H9 (cell line): ENCODE results near the gene GNAO1. TPM values are rescaled to one million over a fixed set of nuclear protein-coding genes. Genes with fewer than 3 reads are reported as not detected.
A peak's percentile ranks its signal among the peaks of the same experiment; 100 is the strongest.

Source experiments
- DNase-seq: peaks from one replicate; pipeline ENCODE4 v3.0.0-alpha.2; 2017
- H2AFZ ChIP-seq: one replicate; pipeline ENCODE4 v1.6.1; 2013; ENCODE audit warnings: mild to moderate bottlenecking, low read length, control low read depth, moderate library complexity
- H2AK5ac ChIP-seq: 2 replicates; pipeline ENCODE4 v1.6.1; 2013; ENCODE audit warnings: low read length, control low read depth, mixed read lengths; ENCODE audit not compliant: insufficient read length
- H2BK120ac ChIP-seq: one replicate; pipeline ENCODE4 v1.6.1; 2013; ENCODE audit warnings: low read depth, mild to moderate bottlenecking, low read length, control low read depth, inconsistent platforms; ENCODE audit not compliant: poor library complexity, severe bottlenecking
- H2BK12ac ChIP-seq: 2 replicates; pipeline ENCODE4 v1.6.1; 2013; ENCODE audit warnings: low read length, control low read depth, mixed read lengths, low read depth; ENCODE audit not compliant: insufficient read length
- H2BK15ac ChIP-seq: 2 replicates; pipeline ENCODE4 v1.6.1; 2013; ENCODE audit warnings: low read depth, low read length, control low read depth
- H2BK20ac ChIP-seq: one replicate; pipeline ENCODE4 v1.6.1; 2013; ENCODE audit warnings: low read depth, mild to moderate bottlenecking, low read length, control low read depth, inconsistent platforms; ENCODE audit not compliant: poor library complexity, severe bottlenecking
- H2BK5ac ChIP-seq: 2 replicates; pipeline ENCODE4 v1.6.1; 2013; ENCODE audit warnings: low read length, control low read depth, mixed read lengths; ENCODE audit not compliant: insufficient read length
- H3K14ac ChIP-seq: 2 replicates; pipeline ENCODE4 v1.6.1; 2013; ENCODE audit warnings: low read length, control low read depth; ENCODE audit not compliant: insufficient read depth
- H3K18ac ChIP-seq: 2 replicates; pipeline ENCODE4 v1.6.1; 2013; ENCODE audit warnings: low read depth, mild to moderate bottlenecking, mixed read lengths, low read length, control low read depth; ENCODE audit not compliant: insufficient read length
- H3K23ac ChIP-seq: 2 replicates; pipeline ENCODE4 v1.6.1; 2013; ENCODE audit warnings: low read length, control low read depth, mixed read lengths, low read depth; ENCODE audit not compliant: insufficient read length
- H3K23me2 ChIP-seq: 2 replicates; pipeline ENCODE4 v1.6.1; 2013; ENCODE audit warnings: low read depth, mild to moderate bottlenecking, mixed read lengths, low read length, control low read depth; ENCODE audit not compliant: insufficient read length, poor library complexity, severe bottlenecking
- H3K27ac ChIP-seq: 2 replicates; pipeline ENCODE4 v1.5.1; 2013; ENCODE audit warnings: low read length, control low read depth, mixed read lengths, low read depth; ENCODE audit not compliant: insufficient read length
- H3K27me3 ChIP-seq: 2 replicates; pipeline ENCODE4 v1.6.1; 2013; ENCODE audit warnings: low read length, control low read depth, inconsistent platforms; ENCODE audit not compliant: insufficient read depth
- H3K4ac ChIP-seq: 2 replicates; pipeline ENCODE4 v1.6.1; 2013; ENCODE audit warnings: low read depth, mild to moderate bottlenecking, control low read depth, inconsistent platforms, low read length, moderate library complexity
- H3K4me1 ChIP-seq: 2 replicates; pipeline ENCODE4 v1.6.1; 2013; ENCODE audit warnings: low read length, control low read depth, inconsistent platforms; ENCODE audit not compliant: insufficient read depth
- H3K4me2 ChIP-seq: 2 replicates; pipeline ENCODE4 v1.6.1; 2013; ENCODE audit warnings: low read length, control low read depth, mixed read lengths; ENCODE audit not compliant: insufficient read length, insufficient read depth
- H3K56ac ChIP-seq: 2 replicates; pipeline ENCODE4 v1.6.1; 2013; ENCODE audit warnings: low read depth, mild to moderate bottlenecking, mixed read lengths, low read length, control low read depth; ENCODE audit not compliant: insufficient read length
- H3K79me1 ChIP-seq: 2 replicates; pipeline ENCODE4 v1.6.1; 2013; ENCODE audit warnings: low read depth, mild to moderate bottlenecking, moderate library complexity, low read length, control low read depth, inconsistent platforms; ENCODE audit not compliant: insufficient read depth, poor library complexity, severe bottlenecking
- H3K79me2 ChIP-seq: 2 replicates; pipeline ENCODE4 v1.6.1; 2013; ENCODE audit warnings: low read length, control low read depth, inconsistent platforms; ENCODE audit not compliant: insufficient read depth
- H3K9ac ChIP-seq: 2 replicates; pipeline ENCODE4 v1.6.1; 2013; ENCODE audit warnings: low read length, control low read depth, mixed read lengths; ENCODE audit not compliant: insufficient read length; ENCODE audit errors: extremely low read depth
- H3K9me3 ChIP-seq: one replicate; pipeline ENCODE4 v1.6.1; 2013; ENCODE audit warnings: low read depth, low read length, inconsistent platforms; ENCODE audit not compliant: control insufficient read depth
- H3T11ph ChIP-seq: one replicate; pipeline ENCODE4 v1.6.1; 2013; ENCODE audit warnings: mild to moderate bottlenecking, low read length, control low read depth, inconsistent platforms
- H4K20me1 ChIP-seq: one replicate; pipeline ENCODE4 v1.6.1; 2013; ENCODE audit not compliant: control insufficient read depth, insufficient read length, insufficient read depth
- H4K5ac ChIP-seq: 2 replicates; pipeline ENCODE4 v1.6.1; 2013; ENCODE audit warnings: low read depth, mild to moderate bottlenecking, mixed read lengths, low read length, control low read depth; ENCODE audit not compliant: insufficient read length
- H4K8ac ChIP-seq: replicated peaks from 2 replicates; pipeline ENCODE4 v1.6.1; 2013; ENCODE audit warnings: low read length, control low read depth, mixed read lengths, low read depth; ENCODE audit not compliant: insufficient read length
- H4K91ac ChIP-seq: 2 replicates; pipeline ENCODE4 v1.6.1; 2013; ENCODE audit warnings: low read depth, mild to moderate bottlenecking, moderate library complexity, mixed read lengths, low read length, control low read depth; ENCODE audit not compliant: insufficient read length
- H3K27ac Mint-ChIP-seq, 3 experiments: 2 replicates in 2 of 3; 3 replicates in 1 of 3; pipeline ENCODE4 v1.8.0; 2020 to 2021; ENCODE audit warnings: mixed read lengths in 3 of 3, mild to moderate bottlenecking in 1 of 3, moderate library complexity in 1 of 3
- H3K27me3 Mint-ChIP-seq: 2 replicates; pipeline ENCODE4 v1.8.0; 2021; ENCODE audit warnings: low read depth, mild to moderate bottlenecking, moderate library complexity, mixed read lengths
- H3K36me3 Mint-ChIP-seq, 3 experiments: 2 replicates in 2 of 3; 3 replicates in 1 of 3; pipeline ENCODE4 v1.8.0; 2020 to 2021; ENCODE audit warnings: low read depth in 3 of 3, mixed read lengths in 3 of 3; ENCODE audit not compliant: insufficient read depth in 1 of 3
- H3K4me1 Mint-ChIP-seq, 2 experiments: 2 replicates each; pipeline ENCODE4 v1.8.0; 2020; ENCODE audit warnings: mixed read lengths in 2 of 2
- H3K4me3 Mint-ChIP-seq, 2 experiments: 2 replicates in 1 of 2; 3 replicates in 1 of 2; pipeline ENCODE4 v1.8.0; 2020 to 2021; ENCODE audit warnings: mild to moderate bottlenecking in 2 of 2, mixed read lengths in 2 of 2, moderate library complexity in 1 of 2
- H3K9me3 Mint-ChIP-seq, 2 experiments: 2 replicates in 1 of 2; 3 replicates in 1 of 2; pipeline ENCODE4 v1.8.0; 2020; ENCODE audit warnings: mild to moderate bottlenecking in 2 of 2, mixed read lengths in 2 of 2, moderate library complexity in 1 of 2
- CTCF ChIP-seq: fragments of 200-600 bp; sonication (generic); conservative IDR thresholded peaks from 3 replicates; pipeline ENCODE4 v1.8.0; 2021; ENCODE audit warnings: antibody characterized with exemption, mild to moderate bottlenecking
- WGBS: extraction: QIAGEN DNeasy Blood & Tissue Kit; methylation state at CpG from one replicate; pipeline ENCODE4 v1.1.7; 2013; ENCODE audit warnings: missing lambda C conversion rate, low lambda C conversion rate, mixed read lengths; ENCODE audit not compliant: insufficient read length; ENCODE audit errors: extremely low coverage; 5-methylcytosine and 5-hydroxymethylcytosine counted together
- total RNA-seq: library from RNA; stranded (reverse); gene quantifications from 2 replicates; pipeline ENCODE4 v1.2.1, GENCODE V29; 2021

GNAO1 gene
- total RNA-seq, 1 experiment from 2014 or later: 16.9 TPM

DNA sequence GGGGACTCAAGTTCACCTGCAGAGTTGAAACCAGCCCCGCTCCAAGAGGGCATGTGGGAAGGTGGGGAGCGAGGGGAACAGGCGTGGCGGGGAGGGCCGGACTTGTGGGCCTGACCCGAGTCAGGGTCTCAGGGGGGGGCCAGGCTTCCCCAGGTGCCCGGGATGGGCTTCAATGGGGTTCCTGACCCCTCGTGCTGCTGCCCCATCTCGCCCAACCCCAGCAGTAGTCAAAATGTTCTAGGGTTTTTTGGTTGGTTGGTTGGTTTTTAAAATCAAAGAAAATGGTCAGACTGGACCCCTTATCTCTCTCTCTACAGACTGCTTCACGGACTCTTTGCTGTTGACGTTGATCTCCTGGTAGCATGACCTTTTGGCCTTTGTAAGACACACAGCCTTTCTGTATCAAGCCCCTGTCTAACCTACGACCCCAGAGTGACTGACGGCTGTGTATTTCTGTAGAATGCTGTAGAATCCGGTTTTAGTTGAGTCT, 164.5 kb downstream of the GNAO1 start:
- no peaks in the 10 kb centered on the region for H3K9me3 ChIP-seq
- peaks cover 26 to 41% of the 10 kb centered on the region in 2 experiments for H3K4me1 Mint-ChIP-seq
- no peak overlapping the region for H2BK120ac ChIP-seq
- WGBS: no CpG with 5 or more reads among the region's 14 CpGs
- H2BK5ac ChIP-seq: no peak overlapping the region
- no peak overlapping the region for H4K8ac ChIP-seq
- H3K23ac ChIP-seq: no peak overlapping the region
- no peaks in the 10 kb centered on the region for H3K23me2 ChIP-seq
- no peak overlapping the region for H2AK5ac ChIP-seq
- no peak overlapping the region for H3K4ac ChIP-seq
- H3T11ph ChIP-seq: no peak overlapping the region
- DNase-seq: peak; percentile 25
- H4K91ac ChIP-seq: no peak overlapping the region
- no peak overlapping the region for H2AFZ ChIP-seq
- no peaks in the 10 kb centered on the region for H3K79me1 ChIP-seq
- no peak overlapping the region; a peak in 2 of 7 replicates for H3K27ac Mint-ChIP-seq
- no peak overlapping the region for H2BK20ac ChIP-seq
- no peak for TF ChIP-seq CTCF
- no peak overlapping the region for H2BK15ac ChIP-seq
- H3K56ac ChIP-seq: no peak overlapping the region
- peak overlapping the region in 1 of 2 experiments; percentile 74; a peak in 2 of 5 replicates for H3K4me3 Mint-ChIP-seq
- no peak overlapping the region for H3K14ac ChIP-seq
- no peaks in the 10 kb centered on the region for H3K79me2 ChIP-seq
- H3K4me2 ChIP-seq: no peak overlapping the region
- no peaks in the 10 kb centered on the region for H3K9me3 Mint-ChIP-seq
- no peaks in the 10 kb centered on the region for H4K20me1 ChIP-seq
- H3K36me3 Mint-ChIP-seq: no peaks in the 10 kb centered on the region; a peak in 1 of 7 replicates
- no peaks in the 10 kb centered on the region; the same call in 1 of the 2 replicates for H3K4me1 ChIP-seq
- H4K5ac ChIP-seq: no peak overlapping the region
- H3K27ac ChIP-seq: no peak overlapping the region
- no peaks in the 10 kb centered on the region; the same call in none of the 2 replicates for H3K27me3 Mint-ChIP-seq
- no peak overlapping the region for H3K9ac ChIP-seq
- H2BK12ac ChIP-seq: no peak overlapping the region
- no peak overlapping the region for H3K18ac ChIP-seq
- H3K27me3 ChIP-seq: no peaks in the 10 kb centered on the region
